Sigmoid colon (tissue), 3 donors: Measurements from ENCODE around the gene SSC5D.

Source experiments
- POLR2A ChIP-seq, 2 donors: fragments of 450-650 bp; IDR thresholded peaks; one replicate each; pipeline ENCODE4 v1.6.1; 2016; ENCODE audit warnings: antibody characterized with exemption in 2 of 2, mild to moderate bottlenecking in 2 of 2, moderate library complexity in 2 of 2
- TF ChIP-seq, protein P1 (sequence below), 4 experiments: fragments of 450-650 bp in 3 of 4; fragments of 200-600 bp in 1 of 4; IDR thresholded peaks; one replicate each; pipeline ENCODE4 v1.5.1; 2016 to 2019; ENCODE audit warnings: antibody characterized with exemption in 4 of 4, mild to moderate bottlenecking in 3 of 4, moderate library complexity in 2 of 4

DNA sequence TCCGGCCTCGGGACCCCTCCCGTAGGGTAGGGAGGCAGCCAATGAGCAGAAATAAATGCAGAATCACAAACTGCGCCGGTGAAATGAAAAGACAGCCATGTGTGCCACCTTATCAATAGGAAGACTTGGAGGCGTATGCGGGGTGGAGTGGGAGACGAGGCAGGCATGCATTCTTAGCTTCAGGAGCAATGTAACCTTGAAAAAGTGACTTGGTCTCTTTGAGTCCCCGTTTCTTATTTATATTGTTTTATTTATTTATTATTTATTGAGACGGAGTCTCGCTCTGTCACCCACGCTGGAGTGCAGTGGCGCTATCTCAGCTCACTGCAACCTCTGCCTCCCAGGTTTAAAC is 16.0 kb downstream of the SSC5D start:
- TF ChIP-seq, protein P1, sequence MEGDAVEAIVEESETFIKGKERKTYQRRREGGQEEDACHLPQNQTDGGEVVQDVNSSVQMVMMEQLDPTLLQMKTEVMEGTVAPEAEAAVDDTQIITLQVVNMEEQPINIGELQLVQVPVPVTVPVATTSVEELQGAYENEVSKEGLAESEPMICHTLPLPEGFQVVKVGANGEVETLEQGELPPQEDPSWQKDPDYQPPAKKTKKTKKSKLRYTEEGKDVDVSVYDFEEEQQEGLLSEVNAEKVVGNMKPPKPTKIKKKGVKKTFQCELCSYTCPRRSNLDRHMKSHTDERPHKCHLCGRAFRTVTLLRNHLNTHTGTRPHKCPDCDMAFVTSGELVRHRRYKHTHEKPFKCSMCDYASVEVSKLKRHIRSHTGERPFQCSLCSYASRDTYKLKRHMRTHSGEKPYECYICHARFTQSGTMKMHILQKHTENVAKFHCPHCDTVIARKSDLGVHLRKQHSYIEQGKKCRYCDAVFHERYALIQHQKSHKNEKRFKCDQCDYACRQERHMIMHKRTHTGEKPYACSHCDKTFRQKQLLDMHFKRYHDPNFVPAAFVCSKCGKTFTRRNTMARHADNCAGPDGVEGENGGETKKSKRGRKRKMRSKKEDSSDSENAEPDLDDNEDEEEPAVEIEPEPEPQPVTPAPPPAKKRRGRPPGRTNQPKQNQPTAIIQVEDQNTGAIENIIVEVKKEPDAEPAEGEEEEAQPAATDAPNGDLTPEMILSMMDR (IDR thresholded peaks at IDR 0.05) = no peak
- TF ChIP-seq POLR2A (IDR thresholded peaks at IDR 0.05) = no peak
